ENCODE data around the gene KIAA1671.

Gene KIAA1671

DNA sequence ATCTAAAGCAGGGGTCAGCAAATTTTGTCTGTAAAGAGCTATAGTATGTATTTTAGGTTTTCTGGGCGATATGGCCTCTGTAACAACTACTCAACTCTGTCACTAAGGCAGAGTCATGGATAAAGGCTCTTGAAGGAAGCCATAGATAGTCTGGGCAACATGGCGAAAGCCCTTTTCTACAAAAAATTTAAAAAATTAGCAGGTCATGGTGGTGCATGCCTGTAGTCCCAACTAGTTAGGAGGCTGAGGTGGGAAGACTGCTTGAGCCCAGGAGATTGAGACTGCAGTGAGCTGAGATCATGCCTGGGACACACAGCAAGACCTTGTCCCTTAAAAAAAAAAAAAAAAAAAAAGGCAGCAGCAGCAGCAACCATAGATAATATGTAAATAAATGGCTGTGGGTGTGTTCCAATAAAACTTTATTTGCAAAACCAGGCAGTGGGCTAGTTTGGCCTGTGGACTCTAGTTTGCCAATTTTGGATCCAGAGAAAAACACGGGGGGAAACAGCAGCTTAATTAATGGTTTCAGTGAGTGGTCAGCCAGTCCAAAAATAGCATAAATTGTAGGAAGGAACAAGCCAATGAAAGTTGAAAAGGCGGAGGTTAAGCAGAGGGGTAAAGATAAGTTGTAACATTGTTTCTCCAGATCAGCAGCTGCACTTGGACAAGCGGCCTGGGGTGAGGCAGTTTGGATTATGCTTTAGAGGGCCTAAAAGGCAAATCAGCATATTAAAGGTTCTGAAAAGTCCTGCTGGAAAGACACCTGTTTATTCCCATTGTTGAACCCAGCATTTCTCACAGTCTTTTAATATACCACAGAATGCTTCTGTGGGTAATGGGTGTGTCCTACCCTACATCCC lies 62.6 kb downstream of the KIAA1671 start:
- no peak for DNase-seq (ENCODE audit: low spot score)

DNA sequence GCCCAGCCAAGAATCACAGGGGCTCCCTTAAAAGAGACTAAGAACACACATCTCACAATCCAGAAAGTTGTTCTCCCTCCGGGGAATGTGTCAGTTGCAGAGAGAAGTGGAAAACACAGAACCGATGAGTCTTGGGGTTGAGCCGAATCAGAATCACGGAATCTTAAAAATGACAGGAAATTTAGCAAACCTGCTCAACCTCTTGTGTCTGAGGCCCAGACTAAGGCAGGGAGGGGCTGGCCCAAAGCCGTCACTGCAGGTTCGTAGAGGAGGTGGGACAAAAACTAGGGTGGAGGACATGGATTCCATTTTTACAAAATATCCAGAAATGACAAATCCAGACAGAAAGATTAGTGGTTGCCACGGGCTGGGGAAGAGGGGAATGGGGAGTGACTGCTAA lies 63.8 kb downstream of the KIAA1671 start:
- no peak for DNase-seq (ENCODE audit: low spot score)

- no peak for DNase-seq (ENCODE audit: low spot score)
Observed at GRCh38 chr22:25018009-25018408, 65.5 kb downstream of the KIAA1671 start.

DNA sequence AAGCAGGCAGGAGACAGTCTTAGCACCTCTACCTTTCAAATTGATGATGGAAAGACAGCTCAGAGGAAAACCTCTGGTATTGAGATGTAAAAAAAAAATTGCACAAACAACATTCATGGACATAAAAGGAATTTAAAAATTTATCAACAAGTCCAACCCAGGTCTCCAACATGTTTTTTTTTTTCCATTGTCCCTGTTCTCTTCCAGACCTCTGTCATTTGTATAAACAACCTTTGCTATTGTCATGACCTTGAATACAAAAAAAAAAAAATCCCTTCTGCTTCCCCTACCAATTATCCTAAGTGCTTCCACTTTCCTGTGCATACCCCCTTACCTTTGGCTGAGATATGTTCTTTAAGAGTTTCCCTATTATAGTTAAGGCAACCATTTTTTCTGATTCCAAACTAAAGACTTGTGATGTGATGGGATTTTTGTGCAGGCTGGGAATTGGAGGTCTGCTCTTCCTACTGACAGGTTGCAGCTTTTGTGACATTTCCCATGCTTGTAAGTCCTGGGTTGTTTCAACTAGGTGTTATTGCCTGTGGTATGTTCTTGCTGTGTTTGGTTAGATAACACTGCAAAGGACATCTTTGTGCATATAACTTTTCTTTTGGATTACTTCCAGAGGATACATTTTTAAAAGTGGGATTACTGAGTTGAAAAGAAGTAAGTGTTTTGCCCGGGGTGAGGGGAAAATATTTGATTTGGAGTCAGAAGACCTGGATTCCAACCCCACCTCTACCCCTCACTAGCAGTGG lies 67.1 kb downstream of the KIAA1671 start:
- DNase-seq (ENCODE audit: low spot score) = no peak

- DNase-seq (ENCODE audit: low spot score) = no peak
Observed at GRCh38 chr22:25021409-25021808, 68.9 kb downstream of the KIAA1671 start.

- no peak for DNase-seq (ENCODE audit: low spot score)
Observed at GRCh38 chr22:25021976-25022711, 69.6 kb downstream of the KIAA1671 start.

DNA sequence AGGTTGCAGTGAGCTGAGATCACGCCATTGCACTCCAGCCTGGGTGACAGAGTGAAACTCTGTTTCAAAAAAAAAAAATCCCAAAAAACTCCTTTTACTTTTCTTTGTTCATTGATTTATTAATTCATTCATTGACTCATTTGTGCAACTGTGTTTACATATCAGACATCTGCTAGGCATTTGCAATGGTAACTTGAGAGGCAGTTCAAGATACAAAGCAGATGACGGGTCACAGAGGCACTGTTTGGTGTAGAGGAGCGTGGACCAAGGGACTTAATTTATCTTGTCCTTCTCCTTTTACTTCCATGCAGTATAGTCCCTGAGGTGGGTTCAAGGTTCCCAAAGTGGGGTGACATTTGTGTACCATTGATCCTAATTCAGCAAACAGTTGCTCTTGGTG lies 71.4 kb downstream of the KIAA1671 start:
- peak; percentile 21 for DNase-seq (ENCODE audit: low spot score)

- DNase-seq (ENCODE audit: low spot score) = no peak
Observed at GRCh38 chr22:25024895-25025294, 72.4 kb downstream of the KIAA1671 start.

DNA sequence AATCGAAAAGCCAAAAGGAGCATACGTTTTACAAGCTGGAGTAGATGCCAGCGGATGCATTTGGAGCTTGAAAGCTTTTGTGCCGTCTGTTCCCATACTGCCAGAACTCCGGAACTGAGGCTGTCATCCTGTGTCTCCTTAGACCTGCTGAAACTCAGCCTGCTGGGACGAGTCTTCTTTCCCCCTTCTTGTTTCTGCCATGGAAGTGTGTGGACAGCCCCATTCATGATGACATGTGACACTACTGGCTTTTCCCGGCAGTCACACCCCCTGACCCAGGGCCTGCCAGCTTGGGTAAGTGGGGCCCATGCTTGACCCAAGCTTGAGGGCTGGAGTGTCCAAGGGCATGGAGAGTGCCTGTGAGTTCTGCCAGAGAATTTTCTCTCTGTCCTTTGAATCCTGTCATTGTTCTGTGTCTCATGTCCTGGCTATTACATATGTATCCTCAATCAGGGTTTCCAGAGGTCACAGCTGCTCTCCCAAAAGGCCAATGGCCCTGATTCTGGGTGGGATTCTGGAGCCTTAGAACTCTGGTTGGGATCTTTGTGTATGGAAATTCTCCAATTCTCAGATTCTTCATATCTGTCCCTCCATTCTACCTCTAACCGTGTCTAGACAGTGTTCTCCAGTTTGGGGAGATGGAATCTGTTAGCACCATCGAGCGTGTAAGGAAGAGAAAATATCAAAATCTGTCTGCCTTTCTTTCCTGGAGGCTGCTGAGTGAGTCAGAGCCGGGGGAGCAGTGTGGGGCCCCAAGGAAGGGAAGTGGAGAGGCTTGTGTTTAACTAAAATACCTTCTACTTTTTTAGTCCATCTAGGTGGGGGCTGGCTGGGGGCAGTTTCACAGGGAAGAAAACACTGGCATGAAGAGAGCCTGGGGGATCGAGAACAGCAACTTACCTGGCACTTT lies 73.2 kb downstream of the KIAA1671 start:
- DNase-seq (ENCODE audit: low spot score) = peak; percentile 33

DNA sequence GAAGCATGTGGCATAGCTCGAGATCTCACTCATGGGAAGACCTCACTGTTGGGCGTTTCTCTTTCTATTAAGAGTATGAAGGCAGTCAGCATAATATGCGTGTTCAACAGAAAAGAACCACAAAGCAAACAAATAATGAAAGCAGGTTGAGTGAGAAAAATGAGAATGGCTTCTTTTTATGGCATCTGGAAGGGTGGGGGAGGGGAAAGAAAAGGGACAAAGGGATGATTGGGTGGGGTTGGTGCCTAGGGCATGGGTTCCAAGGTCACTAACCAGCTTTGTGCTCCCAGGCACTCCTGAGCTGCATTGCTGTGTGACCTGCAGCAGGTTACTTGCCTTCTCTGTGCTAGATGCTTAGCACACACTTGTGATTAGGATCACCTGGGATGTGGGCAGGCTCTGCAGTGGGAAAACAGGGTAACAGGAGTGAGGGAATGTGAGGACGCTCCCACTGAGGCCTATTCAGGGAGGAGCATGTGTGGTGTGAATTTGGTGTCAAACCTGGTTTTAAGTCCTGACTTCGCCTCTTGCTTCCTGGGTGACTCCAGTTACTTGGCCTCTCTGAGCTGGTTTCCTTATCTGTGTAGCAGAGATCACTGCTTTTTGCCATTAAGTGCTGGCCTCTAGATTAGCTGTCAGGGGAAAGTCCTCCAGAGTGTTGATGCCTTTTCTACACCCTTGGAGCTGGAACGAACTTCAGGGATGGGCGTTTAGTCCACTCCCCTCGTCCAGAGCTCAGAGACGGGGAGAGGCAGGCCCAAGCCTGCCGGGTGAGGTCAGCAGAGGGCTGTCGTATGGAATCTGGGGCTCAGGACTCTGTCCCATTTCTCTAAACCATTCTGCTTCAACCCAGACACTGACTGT lies 74.8 kb downstream of the KIAA1671 start:
- no peak for DNase-seq (ENCODE audit: low spot score)

- no peak for DNase-seq (ENCODE audit: low spot score)
Observed at GRCh38 chr22:25027959-25028840, 75.7 kb downstream of the KIAA1671 start.

GRCh38 chr22:25028841-25029141 lies 76.3 kb downstream of the KIAA1671 start:
- no peak for DNase-seq (ENCODE audit: low spot score)

GRCh38 chr22:25029181-25029580 lies 76.7 kb downstream of the KIAA1671 start:
- no peak for DNase-seq (ENCODE audit: low spot score)

DNA sequence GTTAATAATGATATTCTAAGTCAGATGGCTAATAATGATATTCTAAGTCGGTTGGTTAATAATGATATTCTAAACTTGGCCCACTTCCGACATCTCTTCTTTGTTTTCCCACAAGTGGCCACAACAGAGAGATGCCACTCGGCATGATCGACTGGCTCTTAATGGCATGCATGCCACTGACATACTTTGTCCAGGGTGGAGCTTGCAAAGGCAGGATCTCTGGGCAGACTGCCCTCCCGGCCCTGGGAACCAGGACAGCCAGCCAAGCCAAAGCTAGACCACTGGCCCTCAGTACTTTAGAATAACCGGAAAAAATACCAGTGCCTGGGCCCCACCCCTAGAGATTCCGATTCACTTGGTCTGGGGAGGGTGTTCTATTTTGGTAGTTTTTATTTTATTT lies 78.1 kb downstream of the KIAA1671 start:
- DNase-seq (ENCODE audit: low spot score) = peak; percentile 45

GRCh38 chr22:25032066-25032465 lies 79.5 kb downstream of the KIAA1671 start:
- no peak for DNase-seq (ENCODE audit: low spot score)

DNA sequence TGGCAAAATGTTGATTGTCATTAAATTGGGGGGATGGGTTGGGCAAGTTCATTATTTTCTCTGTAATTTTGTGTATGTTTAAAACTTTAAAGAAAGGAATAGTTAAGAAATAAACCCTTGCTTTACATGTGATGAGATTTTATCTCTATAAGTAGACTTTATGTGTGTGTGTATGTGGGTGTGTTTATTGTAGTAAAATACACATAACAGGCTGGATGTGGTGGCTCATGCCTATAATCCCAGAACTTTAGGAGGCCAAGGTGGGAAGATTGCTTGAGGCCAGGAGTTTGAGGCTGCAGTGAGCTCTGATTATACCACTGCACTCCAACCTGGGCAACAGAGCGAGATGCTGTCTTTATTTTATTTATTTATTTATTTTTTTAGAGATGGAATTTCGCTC lies 83.2 kb downstream of the KIAA1671 start:
- DNase-seq (ENCODE audit: low spot score) = no peak

DNA sequence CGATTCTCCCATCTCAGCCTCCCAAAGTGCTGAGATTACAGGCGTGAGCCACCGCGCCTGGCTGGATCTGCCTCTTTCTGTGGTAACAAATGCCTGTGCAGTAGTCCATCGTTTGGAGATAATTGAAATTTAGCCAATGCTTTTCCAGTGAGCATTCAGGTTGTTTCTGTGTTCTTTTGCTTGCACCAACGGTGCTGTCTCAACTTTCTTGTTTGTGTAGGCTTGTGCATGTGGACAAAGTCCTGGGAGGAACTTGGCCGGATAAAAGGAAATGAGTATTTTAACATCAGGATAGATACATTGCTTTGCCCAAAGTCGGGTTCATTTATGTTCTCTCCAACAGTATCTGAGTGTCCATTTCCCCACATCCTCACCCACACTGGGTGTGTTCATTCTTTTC lies 85.7 kb downstream of the KIAA1671 start:
- DNase-seq (ENCODE audit: low spot score) = no peak

DNA sequence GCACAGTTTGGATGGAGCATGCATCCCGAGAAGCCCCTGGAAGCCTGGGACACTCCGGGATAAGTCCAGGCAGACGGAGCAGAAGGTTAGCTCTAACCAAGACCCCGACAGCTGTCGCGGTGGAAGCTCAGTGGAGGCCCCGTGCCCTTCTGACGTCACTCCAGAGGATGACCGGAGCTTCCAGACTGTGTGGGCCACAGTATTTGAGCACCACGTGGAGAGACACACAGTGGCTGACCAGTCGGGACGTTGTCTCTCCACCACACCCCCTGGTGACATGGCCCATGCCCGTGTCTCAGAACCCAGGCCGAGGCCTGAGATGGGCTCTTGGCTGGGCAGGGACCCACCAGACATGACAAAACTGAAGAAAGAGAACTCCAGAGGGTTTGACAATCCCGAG lies 86.3 kb downstream of the KIAA1671 start:
- no peak for DNase-seq (ENCODE audit: low spot score)

DNA sequence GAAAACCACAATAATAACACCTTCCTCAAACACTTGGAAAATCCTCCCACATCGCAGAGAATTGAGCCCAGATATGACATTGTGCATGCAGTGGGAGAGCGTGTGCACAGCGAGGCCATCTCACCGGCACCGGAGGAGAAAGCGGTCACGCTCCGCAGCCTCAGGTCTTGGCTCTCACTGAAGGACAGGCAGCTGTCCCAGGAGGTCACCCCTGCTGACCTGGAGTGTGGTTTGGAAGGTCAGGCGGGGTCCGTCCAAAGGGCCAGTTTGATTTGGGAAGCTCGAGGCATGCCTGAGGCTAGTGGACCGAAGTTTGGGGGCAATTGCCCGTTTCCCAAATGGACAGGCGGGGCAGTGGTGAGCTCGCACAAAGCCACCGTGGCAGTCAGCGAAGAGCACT lies 86.7 kb downstream of the KIAA1671 start:
- no peak for DNase-seq (ENCODE audit: low spot score)

DNA sequence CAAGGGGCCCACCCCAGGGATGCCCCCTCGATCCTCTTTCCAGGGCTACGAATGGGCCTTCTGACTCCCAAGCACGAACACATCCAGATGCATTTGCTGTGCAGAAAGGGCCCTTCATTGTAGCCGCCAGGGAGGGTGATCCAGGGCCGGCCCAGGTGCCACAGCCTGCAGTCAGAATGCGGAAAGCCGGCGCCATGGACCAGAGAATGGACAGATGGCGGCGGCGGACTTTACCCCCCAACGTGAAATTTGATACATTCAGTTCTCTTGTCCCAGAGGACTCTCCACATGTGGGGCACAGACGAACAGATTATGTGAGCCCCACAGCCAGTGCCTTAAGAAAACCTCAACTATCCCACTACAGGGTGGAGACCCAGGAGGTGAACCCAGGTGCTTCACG lies 87.2 kb downstream of the KIAA1671 start:
- no peak for DNase-seq (ENCODE audit: low spot score)

All from AG08395 (cell line).